GM12878 (cell line): ENCODE data around the gene FBLN1.

Experiments
- CTCF ChIP-seq, 3 experiments: IDR thresholded peaks in 2 of 3; conservative IDR thresholded peaks in 1 of 3; 2 replicates each; pipeline ENCODE4 v1.5.1; 2011; ENCODE audit warnings: low read depth in 3 of 3, low read length in 3 of 3, mild to moderate bottlenecking in 3 of 3, control low read depth in 2 of 3, moderate library complexity in 2 of 3, inconsistent platforms in 1 of 3, mixed read lengths in 1 of 3; ENCODE audit not compliant: control insufficient read depth in 2 of 3, insufficient read depth in 1 of 3; ENCODE audit errors: extremely low read depth in 1 of 3
- EP300 ChIP-seq, 2 experiments: fragments of 150-350 bp in 1 of 2; IDR thresholded peaks; 2 replicates each; pipeline ENCODE4 v1.6.1; 2011 to 2012; ENCODE audit warnings: low read depth in 2 of 2, low read length in 2 of 2, borderline replicate concordance in 1 of 2, improper control_type of control experiment in 1 of 2, inconsistent platforms in 1 of 2; ENCODE audit not compliant: control insufficient read depth in 1 of 2
- HDAC2 ChIP-seq: fragments of 200-600 bp; sonication (generic); IDR thresholded peaks from 2 replicates; pipeline ENCODE4 v1.6.1; 2017
- IRF4 ChIP-seq: IDR thresholded peaks from 2 replicates; pipeline ENCODE4 v1.6.1; 2011; ENCODE audit warnings: low read depth, low read length
- IRF5 ChIP-seq: fragments of 450-650 bp; IDR thresholded peaks from 2 replicates; pipeline ENCODE4 v1.6.1; 2017; ENCODE audit warnings: borderline replicate concordance
- MYC ChIP-seq: IDR thresholded peaks from 2 replicates; pipeline ENCODE4 v1.6.1; 2011; ENCODE audit warnings: mild to moderate bottlenecking, low read length, moderate library complexity, inconsistent platforms; ENCODE audit not compliant: insufficient read depth, insufficient replicate concordance, insufficient read length, severe bottlenecking
- USF2 ChIP-seq: IDR thresholded peaks from 2 replicates; pipeline ENCODE4 v1.6.1; 2011; ENCODE audit warnings: low read depth, low read length, improper control_type of control experiment, borderline replicate concordance
- ZNF274 ChIP-seq: IDR thresholded peaks from one replicate; pipeline ENCODE4 v1.8.0; 2011; ENCODE audit not compliant: insufficient read length, insufficient read depth

GRCh38 chr22:45483319-45483718 is 19.4 kb upstream of the FBLN1 start:
- no peak for TF ChIP-seq HDAC2
- no peak for TF ChIP-seq EP300 (IDR thresholded peaks at IDR 0.05; ENCODE audit: borderline replicate concordance in 1 of 2, control insufficient read depth in 1 of 2, low read depth in 2 of 2, low read length in 2 of 2)
- TF ChIP-seq MYC, result no peak
- TF ChIP-seq CTCF (IDR thresholded peaks at IDR 0.05 in 2 of 3, conservative IDR thresholded peaks at IDR 0.05 in 1 of 3; ENCODE audit: control insufficient read depth in 2 of 3, extremely low read depth in 1 of 3, insufficient read depth in 1 of 3, low read depth in 3 of 3, low read length in 3 of 3), result no peak
- TF ChIP-seq IRF5, result no peak
- no peak for TF ChIP-seq USF2
- TF ChIP-seq IRF4, result no peak
- no peak for TF ChIP-seq ZNF274
